ENCODE results near the gene BTBD2.
"Not testable (repeated sequence)": the region's sequence is repeated elsewhere in the genome, so short reads cannot be mapped to it uniquely, and the experiment has no call there.

BTBD2 gene

DNA sequence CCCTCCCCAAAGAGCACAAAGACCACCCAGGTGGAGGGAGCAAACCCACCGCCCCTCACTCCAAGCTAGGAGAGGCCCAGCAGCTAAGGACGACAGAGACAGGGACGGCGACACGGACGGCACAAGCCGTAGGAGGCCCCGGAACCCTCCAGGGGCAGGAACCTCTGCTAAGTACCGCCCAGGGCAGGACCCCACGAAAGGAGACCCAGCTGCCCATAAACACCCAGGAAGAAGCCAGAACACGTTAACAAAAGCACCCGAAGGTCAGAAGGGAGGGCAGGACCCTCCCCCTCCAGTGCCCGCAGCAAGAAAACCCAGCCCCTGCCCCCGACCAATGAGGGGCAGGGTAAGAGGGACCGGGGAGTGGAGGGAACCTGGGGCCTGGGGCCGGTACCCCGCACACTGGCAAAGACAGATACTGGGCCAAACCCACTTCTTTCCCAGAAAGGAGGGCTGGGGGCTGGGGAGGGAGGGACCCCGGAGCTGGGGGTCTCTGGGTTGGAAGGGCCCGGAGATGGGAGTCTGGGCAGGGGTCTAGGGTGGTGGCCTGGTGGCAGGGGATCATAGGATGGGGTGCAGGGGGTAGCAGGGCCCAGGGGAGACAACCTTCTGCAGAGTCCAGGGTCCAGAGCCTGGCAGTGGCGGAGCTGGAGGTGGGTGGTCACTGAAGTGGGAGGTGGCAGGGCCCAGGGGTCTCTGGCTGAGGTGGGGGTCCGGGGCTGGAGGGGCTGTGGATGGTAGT lies 2.4 kb downstream of the BTBD2 start:
- DNase-seq, result no peak

DNA sequence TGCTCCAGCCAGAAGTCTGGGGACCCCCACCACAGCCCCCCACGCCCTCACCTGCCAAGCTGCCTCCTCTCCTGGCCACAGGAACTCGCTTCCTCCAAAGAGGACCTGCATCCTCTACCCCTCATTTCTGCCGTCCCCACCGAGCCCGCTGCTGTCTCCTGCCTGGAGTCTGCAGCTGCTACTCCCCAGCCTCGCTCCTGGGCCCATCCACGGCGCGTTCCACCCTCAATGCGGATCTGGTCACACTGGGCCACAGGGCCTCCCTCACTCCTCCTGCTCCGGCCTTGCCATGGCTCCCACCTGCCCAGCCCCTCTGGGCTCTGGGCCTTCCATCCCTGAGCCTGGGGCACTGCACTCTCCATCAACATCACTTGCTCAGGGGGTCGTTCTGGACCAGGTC lies 4.3 kb downstream of the BTBD2 start:
- DNase-seq, result no peak

DNA sequence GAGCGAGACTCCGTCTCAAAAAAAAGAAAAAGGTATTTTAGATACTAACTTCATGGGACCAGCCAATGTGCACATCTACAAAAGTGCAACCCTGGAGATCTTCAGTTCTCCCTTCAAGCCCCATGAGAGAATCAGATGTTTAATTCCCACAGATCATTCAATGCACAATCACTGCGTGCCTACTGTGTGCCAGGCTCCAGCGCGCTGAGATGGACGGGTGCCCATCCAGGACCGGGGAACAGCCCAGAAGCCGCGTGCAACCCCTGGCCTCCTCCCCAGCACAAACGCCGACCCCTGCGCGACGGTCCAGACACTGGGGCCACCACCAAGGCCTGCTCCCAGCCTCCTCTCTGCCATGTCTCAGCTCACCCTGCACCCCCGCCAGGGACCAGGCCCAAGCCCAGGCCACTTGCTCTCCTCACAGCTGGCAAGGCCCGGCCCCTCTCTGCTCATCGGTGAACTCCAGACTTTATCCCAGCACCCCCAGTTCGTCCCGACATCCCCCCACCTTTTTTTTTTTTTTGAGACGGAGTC lies 5.3 kb downstream of the BTBD2 start:
- no peak for DNase-seq

DNA sequence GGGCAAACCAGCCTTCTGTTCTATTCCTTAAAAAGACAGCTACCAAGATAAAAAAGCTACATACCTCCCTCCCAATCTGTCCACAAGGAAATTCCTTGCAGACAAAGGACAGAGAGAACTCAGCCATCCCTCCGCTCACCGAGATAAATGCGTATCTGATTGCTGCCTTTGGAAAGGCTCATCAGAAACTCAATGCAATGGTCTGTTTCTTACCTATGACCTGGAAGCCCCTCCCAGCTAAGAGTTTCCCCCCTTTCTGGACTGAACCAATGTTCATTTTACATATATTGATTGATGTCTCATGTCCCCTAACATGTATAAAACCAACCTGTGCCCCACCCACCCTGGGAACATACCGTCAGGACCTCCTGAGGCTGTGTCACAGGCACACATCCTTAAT lies 11.6 kb downstream of the BTBD2 start:
- no peak for DNase-seq

DNA sequence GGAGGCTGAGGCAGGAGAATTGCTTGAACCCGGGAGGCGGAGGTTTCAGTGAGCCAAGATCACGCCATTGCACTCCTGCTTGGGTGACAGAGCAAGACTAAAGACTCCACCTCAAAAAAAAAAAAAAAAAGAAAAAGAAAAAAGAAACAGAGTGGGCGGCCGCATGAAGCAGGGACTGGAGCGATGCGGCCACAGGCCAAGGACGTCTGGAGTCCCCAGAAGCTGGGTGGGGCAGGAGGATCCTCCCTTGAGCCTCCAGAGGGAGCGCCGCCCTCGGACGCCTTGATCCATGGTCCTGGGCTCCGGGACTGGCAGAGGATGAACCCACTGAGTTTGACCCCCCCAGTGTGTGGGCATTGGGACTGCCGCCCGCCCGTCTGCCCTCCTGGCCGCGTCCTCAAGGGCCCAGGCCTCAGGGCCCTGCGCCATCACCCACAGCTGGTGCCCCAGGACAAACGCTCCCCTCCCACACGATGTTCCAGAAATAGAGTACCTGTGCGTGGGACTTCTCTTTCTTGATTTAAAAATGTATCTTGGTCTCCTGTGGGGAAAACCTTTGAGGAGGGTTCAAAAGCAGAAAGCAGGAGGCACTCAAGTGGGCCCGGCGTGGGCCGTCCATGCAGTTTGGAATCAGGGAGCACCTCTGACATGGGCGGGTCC lies 15.5 kb downstream of the BTBD2 start:
- DNase-seq, result no peak

DNA sequence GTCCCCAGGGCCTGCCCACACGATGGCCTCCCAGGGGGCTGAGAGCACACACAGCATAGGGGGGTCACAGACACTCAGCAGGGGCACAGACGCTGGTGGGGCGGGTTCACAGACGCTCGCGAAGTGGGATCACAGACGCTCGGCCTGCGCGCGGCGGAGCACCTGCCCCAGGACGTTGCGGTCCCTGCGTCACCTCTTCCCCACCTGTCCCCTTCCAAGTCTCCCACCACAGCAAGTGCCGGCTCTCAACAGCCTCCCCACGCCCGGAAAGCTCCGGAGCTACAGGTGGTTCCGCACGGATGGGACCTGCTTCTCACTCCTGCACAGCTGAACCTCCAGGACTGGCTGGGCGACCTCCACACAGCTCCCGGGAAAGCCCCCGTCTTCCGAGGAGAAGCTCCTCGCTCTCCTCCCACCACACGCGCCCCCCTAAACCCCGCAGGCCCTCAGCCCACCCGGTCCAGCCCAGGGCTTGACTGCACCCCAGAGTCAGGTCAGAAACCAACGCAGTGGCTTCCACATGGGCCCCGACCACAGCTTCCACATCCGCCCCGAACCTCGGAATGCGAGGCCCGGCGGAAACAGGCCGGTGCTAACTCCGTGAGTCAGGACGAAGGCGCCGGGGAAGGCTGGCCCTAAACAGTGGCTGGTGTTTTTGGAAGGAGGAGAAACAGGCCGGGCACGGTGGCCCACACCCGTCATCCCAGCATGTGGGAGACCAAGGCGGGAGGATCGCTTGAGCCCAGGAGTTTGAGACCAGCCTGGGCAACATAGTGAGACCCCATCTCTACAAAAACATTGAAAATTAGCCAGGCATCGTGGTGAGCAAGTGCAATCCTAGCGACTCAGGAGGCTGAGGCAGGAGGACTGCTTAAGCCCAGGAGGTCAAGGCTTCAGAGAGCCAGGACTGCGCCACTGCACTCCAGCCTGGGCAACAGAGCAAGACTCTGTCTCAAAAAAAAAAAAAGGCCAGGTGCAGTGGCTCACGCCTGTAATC lies 16.5 kb downstream of the BTBD2 start:
- no peak for DNase-seq

DNA sequence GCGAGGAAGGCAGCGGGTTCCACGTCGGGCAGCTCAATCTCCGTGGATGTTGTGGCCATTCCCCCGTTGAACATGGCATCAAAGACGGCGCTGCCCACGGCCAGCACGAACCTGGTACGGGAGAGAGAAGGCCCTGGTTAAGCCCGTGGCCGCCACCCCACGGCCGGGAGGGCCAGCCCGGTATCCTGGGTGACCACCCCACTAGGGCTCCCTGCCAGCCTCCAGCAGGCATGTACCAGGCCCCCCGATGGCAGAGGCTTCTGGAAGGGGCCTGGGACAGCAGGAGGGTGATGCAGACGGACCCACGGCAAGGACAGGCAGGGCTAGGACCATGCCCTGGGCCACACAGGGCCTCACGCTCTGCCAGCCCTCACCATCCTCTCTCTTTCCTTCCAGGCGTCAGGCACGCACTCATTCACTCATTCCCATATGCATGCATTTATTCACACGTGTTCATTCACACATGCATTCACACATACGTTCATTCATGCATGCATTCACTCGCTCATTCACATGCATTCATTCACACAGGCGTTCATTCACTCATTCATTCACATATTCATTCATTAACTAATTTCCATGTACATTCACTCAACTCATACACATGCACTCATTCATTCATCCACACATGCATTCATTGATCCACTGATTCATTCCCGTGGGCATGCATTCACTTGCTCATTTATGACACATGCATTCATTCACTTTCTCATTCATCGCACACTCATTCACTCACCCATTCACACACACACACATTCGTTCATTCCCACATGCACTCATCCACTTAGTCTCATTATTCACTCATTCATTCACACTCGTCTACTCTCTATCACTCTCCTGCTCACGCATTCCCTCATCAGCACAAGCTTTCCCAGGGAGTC lies 17.9 kb downstream of the BTBD2 start:
- DNase-seq, result no peak

DNA sequence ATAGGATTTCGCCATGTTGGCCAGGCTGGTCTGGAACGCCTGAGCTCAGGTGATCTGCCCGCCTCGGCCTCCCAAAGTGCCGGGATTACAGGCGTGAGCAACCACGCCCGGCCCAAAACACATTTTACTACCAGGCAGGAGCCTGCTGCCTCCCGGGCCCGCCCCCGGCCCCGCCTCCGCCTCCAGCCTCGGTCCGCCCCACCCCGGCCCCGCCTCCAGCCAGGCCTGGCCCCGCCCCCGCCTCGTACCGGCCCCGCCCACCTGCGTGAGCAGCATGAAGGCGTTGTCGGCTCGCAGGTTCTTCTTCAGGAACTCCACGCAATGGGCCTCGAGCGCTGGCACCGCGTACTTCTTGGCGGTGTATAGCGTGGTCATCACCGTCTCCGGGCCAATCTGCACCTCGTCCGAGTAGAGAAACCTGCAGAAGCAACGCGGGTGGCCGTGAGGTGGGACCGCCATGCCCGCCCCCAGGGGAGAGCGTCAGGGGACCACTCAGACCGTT lies 22.7 kb downstream of the BTBD2 start:
- peak; percentile 67 for DNase-seq

DNA sequence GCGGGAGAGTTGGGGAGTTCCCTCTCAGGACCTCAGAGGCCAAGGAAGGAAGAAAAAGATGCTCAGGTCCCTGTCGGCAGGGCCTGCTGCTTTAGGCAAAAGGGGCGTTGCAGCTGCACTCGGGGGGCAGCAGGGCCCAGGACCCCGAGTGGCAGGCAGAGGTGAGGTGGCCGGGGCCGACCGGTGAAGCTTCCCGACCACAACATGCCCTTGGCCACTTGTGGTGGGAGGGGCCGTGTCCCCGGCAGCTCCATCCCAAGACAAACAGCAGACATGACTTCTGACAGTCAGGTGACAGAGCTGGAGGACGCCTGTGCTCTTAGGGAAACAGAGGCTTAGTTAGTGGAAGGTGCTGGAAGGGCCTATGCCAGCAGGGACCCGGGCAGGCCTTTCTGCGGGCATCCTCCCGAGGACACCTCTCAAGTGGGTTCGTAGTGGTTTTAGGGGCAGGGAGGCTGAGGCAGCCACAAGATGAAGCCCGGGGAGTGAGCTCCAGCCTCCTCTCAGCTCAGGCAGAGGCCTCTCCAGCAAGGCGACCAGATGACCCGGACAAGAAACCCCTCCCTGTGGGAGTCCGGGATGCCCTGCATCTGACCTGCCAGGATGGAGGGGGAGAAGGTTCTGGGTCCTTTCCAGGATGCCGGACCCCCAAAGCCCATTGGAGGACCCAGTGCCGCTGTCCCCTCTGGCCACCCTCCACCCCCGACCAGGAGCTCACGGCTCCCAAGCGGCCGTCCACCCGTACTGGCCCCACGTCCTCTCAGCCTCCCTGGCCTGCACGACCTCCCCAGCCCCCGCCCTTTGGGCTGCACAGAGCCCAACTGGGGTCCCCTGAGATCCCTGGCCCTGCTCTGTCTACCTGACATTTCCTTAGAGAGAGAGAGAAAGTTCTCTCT lies 24.2 kb downstream of the BTBD2 start:
- DNase-seq, result no peak

DNA sequence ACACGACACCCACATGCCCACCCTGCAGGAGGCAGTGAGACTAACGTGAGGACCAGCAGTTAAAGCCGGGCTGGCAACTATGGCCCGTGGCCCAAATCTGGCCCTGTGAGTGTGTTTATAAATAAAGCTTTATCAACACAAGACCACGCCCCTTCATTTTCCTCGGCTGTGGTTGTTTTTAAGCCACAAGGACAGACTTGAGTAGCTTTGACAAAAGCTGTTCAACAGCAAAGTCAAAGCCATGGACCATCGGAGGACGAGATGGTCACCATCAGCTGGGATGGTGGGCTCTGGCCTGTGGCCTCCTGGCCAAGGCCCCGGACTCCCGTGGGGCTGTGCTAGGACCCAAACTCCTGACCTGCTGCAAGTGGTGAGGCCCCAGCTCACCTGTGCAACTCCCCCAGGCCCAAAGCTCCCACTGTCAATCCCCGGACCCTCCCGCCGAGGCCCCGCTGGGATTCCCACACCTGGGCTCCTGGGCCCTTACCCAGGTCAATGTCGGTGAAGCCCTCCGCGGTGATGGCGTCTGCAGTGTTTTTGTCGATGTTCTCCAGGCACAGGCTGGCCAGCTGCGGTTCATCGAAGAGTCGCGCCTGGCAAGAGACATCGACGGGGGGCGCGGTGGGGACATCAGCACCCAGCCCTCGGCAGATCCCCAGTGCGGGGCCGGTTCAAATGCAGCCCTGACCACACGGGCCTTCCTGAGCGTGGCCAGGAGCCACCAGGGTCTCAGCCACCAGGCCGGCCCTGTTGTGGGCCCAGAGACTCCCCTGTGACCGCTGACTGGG lies 25.1 kb downstream of the BTBD2 start:
- DNase-seq, result no peak

DNA sequence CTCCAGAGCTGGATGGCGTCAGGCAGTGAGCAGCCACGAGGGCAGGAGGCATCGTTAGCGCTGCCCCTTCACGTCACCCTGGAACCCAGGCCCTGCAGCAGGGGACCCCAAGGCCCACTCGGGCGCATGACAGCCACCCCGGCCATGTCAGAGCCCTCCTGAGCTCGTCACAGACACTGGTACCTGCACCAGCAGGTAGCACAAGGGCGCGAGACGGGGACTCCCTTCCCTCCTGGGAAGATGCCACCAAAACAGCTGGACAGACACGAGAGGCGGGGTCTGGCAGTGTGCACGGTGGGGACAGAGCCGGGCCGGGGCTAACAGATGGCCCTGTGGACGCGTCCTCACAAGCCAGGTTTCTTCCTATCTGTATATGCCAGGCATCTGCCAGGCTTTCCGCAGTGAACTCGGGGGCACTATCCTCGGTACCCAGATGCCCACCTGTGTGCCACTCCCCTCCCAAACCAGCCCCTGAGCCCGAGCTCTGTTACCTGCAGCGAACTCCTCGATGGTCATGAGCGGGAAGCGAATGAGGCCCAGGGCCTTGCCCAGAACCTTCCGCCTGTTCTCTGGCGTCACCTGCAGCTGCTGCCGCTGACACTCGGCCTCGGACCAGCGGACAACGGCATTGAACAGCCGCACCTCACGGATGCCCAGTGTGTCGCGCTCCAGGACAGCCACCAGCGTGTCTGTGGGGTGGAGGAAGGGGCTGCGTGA lies 25.8 kb downstream of the BTBD2 start:
- no peak for DNase-seq

DNA sequence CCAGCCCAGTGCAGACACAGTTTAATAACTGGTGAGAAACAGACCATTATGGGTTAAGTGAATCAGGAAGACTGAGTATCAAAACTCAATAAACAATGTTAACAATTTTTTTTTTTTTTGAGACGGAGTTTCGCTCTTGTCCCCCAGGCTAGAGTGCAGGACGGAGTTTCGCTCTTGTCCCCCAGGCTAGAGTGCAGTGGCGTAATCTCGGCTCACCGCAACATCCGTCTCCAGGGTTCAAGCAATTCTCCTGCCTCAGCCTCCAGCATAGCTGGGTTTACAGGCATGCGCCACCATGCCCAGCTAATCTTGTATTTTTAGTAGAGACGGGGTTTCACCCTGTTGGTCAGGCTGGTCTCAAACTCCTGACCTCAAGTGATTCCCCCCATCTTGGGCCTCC lies 27.1 kb downstream of the BTBD2 start:
- not testable (repeated sequence) for DNase-seq

DNA sequence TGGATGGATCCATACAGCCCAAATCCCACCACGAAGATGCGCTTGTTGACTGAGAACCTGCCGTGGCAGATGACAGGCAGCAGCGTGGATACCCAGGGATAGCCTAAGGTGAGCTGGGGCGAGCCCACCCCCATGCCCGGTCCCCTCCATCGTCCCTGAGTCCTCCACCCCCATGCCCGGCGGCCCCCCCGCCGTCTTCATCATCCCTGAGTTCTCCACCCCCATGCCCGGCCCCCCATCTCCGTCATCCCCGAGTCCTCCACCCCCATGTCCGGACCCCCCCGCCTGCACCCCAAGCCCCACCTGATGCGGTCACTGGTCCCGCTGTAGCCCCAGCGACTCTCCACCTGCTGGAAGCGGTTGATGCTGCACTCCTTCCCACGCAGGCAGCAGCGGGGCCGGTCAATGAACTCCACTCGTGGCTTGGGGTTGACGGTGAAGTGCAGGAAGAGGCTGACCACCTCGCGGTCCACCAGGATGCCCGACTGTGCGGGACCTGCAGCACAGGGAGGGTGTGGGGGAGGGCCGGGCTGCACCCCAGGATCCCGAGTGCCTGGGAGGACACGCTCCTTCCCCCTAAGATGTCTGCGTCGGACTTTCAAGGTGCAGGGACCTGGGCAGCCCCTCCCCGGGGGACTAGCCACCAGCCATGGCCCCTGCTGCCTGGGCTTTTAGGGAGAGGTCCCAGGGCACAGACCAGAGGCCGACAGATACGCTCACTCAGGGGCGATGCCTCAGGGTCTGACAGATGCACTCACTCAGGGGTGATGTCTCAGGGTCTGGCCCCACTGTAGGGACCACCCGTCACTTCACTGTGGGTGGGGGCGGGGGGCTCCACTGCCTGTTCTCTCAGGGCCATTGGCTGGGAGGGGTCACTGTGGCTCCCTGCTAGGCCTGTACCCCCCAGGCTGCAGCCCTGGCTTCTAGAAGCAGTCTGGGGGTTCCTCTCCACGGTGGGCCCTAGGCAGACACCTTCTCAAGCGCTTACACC lies 28.0 kb downstream of the BTBD2 start:
- no peak for DNase-seq

DNA sequence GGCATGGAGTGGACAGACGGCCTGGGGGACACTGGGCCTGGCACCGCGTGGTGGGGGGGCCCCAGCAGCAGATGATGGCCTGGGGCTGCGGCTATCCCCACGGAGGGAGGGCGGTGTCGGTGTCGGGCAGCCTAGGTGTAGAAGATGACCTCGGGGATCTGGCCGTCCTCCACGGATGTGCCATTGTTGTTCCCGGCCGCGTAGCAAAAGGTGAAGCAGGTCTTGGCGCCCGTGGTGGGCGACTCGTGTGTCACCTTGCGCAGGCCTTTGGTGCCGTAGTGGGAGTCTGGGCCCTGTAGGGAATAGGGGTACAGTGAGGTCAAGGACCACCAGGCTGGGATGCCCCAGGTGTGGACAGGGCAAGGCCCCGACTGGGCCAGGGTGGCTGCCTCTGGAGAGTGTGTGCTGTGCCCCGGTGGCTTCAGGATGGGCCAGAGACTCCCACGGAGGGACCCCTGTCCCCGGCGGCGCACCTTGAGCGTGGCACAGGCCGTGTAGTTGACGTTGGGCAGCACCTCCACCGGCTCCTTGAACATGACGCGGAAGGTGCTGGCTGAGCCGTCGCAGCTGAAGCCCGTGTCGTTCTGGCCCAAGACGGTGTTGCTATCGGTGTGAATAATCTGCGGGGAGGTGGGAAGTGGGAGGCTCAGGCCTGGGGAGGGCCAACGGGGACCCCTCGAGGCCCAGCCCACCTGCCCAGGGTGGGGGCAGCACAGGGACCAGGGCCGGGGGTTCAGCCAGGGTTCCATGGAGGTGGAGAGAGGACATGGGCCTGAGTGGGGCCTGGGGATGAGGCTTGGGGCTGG lies 29.0 kb downstream of the BTBD2 start:
- DNase-seq, result no peak

DNA sequence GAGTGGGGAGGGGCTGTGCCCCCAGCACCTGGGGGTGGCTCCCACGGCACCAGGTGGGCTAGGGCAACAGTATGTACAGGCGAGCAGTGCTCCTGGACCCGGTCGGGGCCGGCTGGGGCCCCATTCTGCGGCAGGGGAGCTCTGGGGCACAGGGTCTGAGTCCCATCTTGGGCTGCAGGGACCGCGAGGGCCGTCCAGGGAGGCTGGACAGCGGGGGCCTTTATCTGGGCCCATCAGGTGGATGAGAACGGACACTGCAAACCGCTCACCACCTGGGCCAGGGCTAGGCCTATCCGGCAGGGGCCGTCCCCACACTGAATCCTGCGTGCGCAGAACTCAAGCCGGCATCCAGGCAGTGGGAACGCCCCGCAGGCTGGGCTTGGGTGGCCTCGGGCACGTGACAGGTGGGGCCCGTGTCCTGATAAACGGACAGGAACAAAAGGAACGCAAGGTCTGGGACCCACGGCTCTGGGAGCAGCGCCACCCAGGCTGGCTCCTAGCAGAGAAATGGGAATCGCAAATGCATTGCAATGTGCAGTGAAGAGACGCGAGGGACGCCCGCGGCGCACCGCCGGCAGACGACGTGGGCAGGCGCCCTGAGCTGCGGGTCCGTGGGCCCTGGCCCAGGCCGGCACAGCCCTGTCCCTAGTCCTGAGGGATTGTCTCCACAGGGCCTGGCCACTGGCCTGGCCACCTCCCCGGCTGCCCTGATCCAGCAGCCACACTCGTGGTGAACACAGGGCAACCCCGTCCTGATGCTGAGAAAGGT lies 29.7 kb downstream of the BTBD2 start:
- DNase-seq, result no peak

DNA sequence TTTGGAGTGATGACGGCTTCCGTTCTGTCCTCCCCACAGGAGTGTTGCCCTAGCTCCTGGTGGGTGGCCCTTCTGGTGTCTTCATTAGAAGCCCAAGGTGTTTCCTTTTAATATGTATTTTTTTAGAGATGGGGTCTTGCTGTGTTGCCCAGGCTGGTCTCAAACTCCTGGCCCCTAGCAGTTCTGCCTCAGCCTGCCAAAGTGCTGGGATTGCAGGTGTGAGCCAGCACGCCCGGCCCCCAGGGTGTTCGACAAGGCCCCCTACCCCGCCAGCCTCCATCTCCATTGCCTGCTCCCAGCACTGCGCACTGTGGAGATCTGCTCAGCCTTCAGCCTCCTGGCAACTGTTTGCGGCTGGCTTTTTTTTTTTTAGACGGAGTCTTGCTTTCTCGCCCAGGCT lies 31.2 kb downstream of the BTBD2 start:
- DNase-seq, result no peak
